Activated naive CD4-positive, alpha-beta T cell treated with Interleukin-2 at 50 U/mL for 16 hours (primary cell): ENCODE results near the gene MAP3K1.
A peak's percentile ranks its signal among the peaks of the same experiment; 100 is the strongest.
"Not testable (repeated sequence)": the region's sequence is repeated elsewhere in the genome, so short reads cannot be mapped to it uniquely, and the experiment has no call there.

Experiments used
- DNase-seq: peaks from one replicate; pipeline ENCODE4 v3.0.0-alpha.2; 2020

The MAP3K1 gene

DNA sequence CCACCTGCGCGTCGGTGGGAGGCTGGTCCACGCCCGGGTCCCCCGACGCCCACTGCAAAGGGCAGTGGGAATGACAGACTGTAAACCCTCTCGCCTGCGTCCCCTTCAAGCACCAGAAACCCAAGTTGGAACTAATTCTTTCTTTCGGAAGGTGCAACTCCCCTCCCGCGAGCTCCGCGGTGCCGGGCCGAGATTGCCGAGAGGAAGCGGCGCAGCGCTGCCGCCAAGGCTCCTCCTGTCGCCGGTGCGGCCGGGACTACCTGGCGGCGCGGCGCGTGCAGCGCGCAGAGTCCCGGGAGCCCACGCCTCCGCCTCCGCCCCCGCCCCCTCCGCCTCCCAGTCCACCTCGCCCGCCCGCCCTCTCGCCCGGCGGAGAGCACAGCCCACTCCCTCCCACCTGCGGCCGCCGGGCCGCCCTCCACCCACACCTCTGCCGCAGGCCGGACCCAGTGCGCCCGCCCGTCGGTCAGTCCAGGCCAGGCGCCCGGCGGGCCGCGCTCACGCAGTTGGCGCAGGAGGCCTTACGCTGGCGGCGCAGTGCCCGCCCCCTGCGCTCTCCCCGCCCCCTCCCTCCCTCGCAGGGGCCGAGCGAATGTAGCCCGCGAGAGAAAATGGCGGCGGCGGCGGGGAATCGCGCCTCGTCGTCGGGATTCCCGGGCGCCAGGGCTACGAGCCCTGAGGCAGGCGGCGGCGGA, at the start of gene MAP3K1:
Gene MAP3K1 (plus strand): TSS at position 587 of the 695 bp plus-strand sequence. CDS start 25 bp downstream, at position 612.
- DNase-seq: peak; percentile 80

DNA sequence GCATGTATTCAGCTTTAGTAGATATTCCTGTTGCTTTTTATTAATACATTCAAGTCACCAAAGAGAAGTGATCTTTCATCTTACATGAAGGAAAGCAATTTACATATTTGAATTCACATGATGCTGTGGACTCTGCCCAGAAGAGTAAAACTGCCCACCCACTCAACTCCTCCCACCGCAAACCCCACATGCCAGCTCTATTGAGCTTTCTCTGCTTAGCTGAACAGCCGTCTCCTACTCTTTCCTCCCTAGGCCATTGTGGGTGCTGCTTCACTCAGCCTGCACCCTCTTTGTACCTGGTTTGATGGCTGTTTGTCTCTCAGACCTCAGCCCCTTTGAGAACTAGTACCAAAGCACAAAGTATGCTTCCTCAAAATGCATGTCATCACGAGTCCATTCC, 48.4 kb upstream of the MAP3K1 start:
- DNase-seq: no peak

DNA sequence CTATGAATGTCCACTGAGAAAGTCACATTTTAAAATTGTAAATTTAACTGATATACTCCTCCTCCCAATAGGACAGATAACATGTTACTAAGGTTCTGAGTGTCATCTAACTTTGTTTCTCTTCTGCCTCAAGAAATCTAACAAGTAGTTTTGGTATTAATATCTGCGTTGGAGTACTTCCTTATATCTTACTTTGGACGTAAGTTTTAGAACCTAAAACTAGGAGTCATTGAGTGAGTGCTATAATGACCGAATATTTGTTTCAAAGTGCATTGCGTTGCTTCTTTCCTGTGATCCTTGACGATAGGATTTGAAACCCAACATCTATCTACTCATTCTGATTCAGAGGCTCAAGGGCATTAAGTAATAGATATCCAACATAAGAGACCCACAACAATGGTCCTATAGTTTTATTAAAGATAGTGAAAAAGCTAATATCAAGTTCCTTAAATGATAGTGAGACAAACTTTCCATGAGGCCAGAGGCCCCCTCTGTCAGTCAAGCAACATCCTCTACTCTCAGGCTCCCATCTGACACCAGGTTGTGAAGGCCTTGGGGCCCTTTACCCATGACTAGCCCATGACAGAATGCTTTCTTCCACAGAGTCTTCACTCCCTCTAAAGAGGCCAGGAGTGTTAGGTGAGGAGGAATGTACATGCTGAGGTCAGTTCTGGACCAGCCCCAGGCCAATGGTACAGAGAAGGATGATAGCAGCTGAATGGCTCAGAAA, 45.3 kb upstream of the MAP3K1 start:
- DNase-seq: no peak

DNA sequence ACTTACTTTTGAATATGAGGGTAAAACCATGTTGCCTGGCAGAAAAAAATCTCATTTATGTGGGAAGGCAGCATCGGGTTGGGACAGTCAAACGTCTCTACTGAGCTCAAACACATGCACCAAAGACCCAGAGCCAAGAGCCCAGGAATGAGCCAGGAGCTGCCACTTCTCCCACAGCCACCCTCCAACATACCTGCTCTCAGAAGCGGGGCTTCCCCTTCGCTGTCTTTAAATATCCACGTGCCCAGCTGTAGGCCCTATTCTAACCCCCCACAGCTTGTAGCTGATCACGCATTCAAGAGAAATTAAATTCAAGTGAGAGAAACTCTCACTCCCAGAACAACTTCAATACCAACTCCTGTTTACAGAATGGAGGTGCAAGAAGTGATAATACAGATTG, 42.6 kb upstream of the MAP3K1 start:
- no peak for DNase-seq

DNA sequence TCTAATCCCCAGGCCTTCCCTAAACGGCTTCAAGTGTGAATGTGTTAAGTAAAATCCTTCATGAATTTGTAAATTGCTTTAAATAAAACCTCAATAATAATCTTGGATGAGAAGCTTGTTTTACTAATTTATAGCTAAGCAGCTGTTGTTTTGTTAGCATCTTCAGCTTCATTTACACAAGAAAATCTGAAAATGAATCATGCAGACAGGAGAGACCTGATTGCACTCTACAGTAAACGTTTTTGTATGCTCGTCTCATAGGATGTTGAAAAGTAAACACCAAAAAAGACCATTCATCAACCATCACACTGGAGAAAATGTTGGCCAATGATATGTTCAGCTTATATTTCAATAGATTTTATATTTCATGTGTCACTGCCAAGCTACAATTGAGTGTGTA, 40.4 kb upstream of the MAP3K1 start:
- no peak for DNase-seq

DNA sequence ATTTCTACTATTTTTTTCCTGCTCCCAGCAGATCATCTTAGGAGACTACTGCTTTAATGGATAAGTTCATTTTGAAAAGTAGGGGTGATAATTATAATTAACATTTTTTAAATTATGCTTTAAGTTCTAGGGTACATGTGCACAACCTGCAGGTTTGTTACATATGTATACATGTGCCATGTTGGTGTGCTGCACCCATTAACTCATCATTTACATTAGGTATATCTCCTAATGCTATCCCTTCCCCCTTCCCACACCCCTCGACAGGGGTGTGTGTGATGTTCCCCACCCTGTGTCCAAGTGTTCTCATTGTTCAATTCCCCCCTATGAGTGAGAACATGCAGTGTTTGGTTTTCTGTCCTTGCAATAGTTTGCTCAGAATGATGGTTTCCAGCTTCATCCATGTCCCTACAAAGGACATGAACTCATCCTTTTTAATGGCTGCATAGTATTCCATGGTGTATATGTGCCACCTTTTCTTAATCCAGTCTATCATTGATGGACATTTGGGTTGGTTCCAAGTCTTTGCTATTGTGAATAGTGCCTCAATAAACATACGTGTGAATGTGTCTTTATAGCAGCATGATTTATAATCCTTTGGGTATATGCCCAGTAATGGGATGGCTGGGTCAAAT, 39.0 kb upstream of the MAP3K1 start:
- not testable (repeated sequence) for DNase-seq

DNA sequence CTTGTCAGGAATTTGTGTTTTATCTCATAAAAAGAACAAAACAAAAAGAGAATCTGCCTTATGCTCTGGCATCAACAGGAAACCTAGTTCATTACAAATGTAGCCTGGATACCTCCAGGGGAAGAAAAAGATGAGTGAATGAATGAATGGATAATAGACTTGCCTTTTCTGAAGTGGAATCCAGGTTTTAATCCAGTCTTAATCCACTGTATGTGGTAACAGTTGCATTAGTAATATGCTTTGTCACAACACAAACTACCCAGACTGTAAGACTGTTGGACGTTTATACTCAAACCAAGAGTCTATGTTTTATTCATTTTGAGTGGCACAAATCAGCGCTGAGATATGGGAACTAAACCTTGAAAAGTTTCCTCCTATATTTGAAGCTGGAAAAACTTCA, 32.1 kb upstream of the MAP3K1 start:
- DNase-seq: no peak

DNA sequence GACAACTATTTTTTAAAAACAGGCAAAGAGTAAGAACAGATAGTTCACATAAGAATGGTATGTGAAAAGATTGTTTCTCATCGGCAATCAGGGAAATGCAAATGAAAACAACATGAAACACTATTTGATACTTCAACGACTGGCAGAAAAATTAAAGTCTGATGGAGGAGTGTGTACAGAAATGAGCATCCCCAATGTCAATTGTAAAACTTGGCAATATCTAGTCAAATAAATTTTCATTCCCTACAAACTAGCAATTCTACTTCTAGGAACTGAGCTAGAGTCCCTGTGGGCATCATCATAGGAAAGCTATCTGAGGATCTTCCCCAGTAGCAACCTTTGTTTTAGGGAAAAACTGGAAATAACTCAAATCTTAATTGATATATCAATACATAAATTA, 29.0 kb upstream of the MAP3K1 start:
- no peak for DNase-seq

DNA sequence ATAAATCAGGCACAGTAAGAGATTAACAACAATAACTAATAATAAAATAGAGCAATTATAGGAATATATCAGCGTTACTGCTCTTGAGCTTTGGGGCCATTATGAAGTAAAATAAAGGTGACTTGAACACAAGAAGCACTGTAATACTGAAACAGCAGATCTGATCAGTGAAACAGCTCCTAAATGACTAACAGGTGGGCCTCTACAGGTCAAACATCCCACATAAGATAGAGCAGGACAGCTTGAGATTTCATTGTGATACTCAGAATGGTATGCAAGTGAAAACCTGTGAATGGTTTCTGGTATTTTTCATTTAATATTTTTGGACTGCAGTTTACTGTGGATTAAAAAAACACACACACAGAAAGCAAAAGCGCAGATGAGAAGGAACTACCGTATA, 24.0 kb upstream of the MAP3K1 start:
- no peak for DNase-seq

DNA sequence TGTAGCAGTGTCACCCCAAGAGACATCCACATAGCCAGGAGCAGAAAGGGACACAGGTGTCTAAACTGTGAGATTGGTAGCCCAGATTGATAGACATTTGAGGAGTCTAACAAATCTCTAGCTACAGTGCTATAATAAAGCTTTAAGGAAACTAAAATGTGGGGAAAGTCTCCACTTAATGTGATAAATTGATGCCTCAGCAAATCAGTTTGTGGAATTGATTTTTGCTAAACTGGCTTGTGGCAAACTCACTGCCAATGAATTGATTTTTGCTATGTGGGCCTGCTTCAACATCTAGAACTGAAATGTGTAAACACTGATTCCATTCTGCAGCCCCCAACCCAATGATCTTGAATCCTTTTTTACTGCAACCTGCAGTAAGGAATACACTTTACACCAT, 16.8 kb upstream of the MAP3K1 start:
- DNase-seq: no peak

DNA sequence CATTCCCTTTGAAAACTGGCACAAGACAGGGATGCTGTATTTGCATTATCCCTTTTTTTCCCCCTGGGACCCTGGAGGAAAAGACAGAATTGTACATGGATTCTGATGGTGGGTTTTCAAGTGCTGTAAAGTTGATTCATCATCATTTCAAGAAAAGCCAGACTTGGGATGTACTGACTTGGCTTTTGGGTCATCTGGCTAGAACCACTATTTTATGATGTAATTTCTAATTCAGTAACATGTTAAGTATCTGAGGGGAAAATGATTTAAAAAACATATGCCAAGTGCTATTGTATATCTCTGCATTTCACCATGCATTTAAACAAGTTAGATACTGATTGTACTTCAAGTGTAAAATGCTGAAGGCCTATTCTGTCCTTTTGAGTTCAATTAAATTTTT, 15.2 kb upstream of the MAP3K1 start:
- DNase-seq: no peak

DNA sequence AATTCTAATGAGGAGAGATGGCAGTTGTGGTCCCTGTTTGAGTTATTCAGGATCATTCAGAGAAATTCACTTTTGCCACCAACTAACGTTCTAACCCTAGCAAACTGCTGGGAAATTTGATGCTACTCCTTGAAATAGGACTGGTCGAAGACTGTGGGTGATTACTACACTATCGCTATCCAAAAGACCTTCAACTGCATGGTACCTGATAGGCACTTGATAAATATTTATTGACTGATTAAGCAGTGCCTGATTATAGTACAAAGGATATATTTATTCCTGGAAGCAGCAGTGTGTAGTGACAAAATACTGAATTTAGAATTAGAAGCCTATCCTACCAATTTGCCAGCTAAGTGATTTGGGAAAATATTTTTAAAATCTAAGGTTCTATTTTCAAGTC, 14.1 kb upstream of the MAP3K1 start:
- no peak for DNase-seq

DNA sequence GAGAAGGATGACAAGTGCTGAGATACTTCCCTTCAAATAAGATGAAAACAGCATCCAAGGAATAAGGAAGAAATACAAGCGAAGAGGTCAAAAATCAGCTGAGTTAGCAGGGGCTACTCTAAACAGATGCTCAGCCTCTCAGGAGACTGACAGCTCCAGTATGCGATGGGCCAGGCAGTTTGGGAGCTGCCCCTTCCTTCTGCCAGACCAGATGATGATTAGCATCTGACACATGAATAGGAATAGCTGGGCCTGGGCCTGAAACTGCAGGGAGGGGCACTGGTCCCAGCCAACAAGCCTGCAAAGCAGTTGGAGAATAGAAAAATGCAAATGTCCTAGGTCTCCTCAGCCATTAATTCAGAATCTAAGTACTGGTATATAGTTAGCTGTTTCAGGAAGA, 13.1 kb upstream of the MAP3K1 start:
- DNase-seq: no peak

DNA sequence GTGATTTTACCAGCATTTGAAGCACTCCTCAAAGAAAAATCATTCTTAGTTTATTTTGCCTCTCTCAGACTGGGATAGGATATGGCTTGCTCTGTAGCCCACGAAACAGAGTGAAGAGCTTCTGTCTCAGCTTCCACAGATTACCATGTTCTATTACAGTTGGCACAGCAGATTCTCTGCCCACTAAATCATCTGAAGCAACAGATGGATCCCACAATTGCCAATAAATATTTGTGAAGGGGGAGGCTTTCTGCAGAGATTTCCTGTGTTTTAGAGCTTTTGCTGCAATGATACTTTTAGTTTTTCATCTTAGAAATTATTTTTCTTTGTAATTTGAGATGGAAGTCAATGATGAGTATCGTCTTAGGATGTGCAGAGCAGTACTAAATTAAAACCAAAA, 12.3 kb upstream of the MAP3K1 start:
- DNase-seq: no peak

DNA sequence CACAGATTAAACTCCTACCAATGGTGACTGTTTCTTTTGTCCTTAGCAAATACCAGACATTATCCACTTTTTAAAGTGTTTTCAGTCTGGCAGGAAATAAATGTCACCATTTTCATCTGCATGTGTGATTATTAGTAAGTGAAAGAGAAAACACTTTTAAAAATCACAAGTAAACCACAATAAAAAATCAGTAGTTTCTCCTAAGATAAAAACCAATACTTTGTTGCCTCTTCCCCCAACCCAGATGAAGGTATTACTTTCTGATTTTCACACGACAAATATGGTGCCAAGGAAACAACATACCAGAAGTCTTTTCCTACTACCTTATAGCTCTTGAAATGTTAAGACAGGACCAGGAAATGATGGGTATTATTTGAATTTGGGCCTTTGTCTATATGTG, 11.5 kb upstream of the MAP3K1 start:
- DNase-seq: no peak

DNA sequence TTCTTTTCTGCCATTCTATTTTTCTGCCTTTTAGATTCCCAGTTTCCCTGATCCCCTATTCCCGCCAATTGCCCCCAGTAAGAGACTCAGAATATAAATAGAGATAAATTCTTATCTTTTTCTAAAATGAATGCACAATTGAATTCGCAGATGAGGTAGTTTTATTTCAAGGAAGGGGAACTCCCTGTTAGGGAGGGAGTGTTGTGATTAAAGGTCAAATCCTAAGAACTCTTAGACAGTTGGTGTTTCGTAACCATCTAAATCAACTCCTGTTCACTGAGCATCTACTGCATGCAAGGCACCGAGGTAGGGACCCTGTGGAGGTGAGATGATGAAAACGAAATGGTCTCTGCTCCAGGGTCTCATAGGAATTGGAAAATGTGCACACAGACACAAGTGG, 7.7 kb upstream of the MAP3K1 start:
- no peak for DNase-seq

DNA sequence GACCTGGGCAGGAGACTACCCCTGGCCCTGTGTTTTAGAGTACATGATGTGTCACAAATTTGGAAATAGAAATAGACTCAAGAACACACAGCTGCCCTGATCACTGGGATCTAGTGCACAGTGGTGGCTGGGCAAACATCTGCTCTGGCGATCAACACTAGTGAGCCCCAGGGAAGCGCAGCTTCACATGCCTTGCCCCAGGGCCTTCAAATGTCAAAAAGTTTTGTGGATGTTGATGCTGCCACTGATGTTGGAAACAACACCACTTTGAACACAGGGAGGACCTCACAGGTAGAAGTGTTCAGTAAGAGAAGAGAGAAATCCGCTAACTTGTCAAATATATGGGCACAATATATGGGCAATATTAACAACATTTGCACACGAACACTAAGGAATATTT, 7.1 kb upstream of the MAP3K1 start:
- no peak for DNase-seq

DNA sequence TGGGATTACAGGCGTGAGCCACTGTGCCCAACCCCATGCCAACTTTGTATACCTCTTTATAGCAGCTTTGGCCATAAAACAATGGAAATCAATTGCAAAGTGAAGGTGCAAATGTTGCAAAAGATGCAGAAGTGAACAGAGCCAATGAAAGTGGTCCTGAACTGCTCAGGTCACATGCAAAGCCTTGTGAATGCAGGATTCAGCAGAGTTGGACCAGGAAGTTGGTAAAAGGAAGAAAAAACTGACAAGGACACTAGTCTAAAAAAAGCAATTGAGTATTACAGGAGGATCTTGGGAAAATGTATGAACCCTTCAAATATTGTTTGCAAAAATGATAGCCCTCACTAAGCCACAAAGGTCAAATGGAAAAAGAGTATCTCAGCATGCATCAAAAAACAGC, 4.5 kb upstream of the MAP3K1 start:
- DNase-seq: no peak

DNA sequence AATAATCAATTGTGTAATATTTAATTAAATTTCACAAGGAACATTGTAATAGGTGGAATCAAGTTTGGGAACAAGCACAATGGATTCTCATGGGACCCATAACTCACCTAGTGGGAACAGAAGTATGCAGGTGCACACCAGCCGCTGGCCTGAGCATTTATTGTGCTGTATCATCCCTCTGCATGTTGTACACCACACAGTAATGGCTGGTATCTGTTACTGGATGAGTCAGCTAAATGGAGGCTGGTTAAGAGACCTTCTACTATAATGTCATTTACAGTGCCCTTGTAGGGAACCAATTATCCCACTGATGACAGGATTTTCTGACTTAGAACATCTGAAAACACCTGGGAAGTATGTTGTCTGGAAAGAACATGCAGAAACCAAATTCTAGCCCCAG, 3.2 kb upstream of the MAP3K1 start:
- DNase-seq: no peak

DNA sequence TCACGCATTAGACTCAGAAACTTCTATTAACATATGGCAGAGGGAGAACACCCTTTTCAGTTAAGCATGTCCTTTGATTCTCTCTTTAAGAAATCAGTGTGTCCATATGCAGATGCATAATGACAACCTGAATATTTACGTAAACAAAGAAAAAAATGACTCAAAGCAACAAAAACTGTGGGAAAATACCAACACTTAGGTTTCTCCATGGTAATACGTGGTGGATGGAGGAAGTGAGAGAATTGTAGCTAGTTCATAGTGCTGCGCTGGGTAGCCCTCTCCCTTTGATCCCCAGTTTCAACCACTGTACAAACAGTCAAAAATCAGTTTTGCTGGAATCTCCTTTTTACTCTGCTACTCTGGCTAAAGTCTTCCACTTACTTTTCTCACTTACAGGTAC, 2.0 kb upstream of the MAP3K1 start:
- no peak for DNase-seq

DNA sequence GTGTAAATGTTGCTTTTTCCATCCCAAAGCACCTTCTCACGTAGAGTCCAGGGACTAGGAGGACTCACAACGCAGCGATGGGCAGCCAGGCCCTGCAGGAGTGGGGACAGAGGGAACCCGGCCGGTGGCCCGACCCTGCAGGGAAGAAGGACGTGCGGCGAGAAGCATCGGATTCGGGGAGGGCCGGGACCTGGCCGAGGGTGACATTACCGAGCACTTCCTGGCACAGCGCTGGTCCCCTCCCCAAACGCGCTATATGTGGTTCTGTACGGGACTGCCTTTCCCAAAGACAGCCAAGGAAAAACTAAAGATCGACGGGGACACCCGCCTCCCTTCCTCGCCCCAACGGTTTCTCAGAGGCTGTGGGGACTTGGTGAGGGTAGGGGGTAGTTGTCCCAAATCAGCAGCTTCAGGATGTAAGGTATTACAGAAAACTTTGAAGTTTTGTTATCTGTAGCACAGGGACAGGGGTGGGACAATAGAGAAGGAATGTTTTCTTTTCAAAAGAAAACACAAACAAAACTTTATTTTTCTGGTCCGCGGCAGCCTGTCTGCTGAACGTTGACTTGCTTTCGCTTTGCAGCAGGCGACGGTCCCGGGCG, 887 bp upstream of the MAP3K1 start:
- peak; percentile 44 for DNase-seq

DNA sequence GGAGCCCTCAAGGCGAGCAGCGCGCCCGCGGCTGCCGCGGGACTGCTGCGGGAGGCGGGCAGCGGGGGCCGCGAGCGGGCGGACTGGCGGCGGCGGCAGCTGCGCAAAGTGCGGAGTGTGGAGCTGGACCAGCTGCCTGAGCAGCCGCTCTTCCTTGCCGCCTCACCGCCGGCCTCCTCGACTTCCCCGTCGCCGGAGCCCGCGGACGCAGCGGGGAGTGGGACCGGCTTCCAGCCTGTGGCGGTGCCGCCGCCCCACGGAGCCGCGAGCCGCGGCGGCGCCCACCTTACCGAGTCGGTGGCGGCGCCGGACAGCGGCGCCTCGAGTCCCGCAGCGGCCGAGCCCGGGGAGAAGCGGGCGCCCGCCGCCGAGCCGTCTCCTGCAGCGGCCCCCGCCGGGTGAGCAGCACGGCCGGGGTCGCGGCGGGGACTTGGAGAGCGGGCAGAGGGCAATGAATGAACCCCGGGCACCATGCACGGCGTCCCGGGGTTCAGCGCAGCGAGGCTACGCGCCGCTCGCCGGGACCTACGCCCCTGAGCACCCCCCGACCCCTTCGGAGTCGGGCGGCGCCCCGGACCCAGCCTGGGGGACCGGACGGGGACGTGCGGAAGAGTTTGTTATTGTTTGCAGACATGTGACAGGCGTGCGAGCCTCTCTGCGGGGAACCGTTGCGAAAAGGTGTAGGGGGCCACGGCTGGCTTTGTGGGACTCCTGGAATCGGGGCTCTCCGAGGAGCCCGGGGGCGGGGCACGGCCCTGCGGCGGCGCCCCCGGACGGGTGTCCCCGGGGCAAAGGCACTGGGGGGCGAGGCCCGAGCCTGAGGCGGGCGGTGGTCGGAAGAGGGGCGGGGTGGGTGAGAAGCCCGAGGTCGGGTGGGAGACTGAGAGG, 553 bp downstream of the MAP3K1 start:
- DNase-seq: peak; percentile 56

DNA sequence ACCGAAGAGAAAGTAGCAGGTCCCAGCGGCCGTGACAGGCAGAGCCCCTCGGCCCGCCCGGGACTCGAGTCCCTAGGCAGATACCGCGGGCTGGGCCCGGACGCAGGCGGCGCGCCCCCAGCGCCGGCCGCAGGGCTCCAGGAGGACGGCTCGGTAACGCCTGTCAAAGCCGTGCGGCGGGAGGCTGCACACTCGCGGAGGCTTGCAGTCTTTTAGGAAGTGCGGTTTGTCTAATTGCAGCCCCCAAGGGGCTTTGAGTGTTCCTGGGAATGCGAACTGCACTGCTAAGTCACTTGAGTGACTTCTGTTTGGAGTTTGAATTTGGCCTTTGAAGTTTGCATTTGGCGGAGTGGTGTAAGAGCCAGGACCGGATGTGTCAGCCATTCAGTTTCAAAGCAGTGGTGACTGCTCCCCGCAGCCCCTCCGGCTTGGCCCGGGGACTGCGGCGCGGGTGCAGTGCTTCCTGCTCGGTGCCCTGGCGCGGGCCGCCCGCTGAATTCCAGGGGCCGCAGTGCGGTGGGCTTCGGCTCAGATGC, 1.3 kb downstream of the MAP3K1 start:
- DNase-seq: peak; percentile 63
